HG02759 (cell line): ENCODE data around the gene MAP7.

Source experiments
- ATAC-seq: cut with Tn5 transposase; IDR thresholded peaks from one replicate; pipeline ENCODE4 v1.9.1; 2021; ENCODE audit warnings: mild to moderate bottlenecking, moderate library complexity; ENCODE audit not compliant: unreplicated experiment

The MAP7 gene

DNA sequence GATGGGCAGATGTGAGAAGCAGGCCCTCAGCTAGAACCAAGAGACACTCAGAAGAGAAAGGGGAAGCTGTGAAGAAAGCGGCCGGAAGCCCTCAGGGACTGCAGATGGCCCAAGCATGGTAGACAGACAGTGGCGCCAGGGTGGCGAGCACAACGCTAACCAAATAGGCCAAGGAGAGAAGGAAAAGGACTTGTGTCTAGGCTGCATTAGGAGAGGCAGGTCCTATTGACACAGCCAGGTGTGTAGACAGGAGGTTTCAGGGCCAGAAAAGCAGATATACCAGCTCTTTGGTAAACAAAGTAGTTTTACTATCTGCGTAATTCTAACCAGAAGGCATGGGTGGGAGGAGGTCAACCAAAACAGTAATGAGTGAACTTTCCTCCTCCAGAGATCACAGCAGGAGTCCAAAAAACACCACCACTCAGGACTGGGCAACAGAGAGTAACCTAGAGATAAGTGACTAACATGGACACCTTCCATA is 15.8 kb upstream of the MAP7 start:
- ATAC-seq: no peak

DNA sequence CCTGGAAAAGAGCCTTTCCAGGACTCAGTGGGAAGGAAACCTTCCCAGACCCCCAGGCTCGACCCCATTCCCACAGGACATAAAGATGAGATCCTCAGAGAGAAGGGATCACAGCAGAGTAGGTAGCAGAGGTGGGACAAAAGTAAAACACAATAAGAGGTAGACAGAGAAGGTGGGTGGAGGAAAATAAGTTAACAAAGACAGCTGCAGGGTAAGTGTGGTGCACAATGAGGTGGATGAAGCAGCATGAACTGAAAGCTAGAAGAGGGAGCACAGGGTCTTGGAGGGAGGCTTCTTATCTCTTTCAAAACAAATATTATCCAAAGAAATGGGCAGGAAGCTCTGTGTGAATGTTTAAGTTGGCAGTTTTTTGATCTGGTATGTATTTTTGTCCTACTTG is 14.0 kb upstream of the MAP7 start:
- no peak for ATAC-seq

DNA sequence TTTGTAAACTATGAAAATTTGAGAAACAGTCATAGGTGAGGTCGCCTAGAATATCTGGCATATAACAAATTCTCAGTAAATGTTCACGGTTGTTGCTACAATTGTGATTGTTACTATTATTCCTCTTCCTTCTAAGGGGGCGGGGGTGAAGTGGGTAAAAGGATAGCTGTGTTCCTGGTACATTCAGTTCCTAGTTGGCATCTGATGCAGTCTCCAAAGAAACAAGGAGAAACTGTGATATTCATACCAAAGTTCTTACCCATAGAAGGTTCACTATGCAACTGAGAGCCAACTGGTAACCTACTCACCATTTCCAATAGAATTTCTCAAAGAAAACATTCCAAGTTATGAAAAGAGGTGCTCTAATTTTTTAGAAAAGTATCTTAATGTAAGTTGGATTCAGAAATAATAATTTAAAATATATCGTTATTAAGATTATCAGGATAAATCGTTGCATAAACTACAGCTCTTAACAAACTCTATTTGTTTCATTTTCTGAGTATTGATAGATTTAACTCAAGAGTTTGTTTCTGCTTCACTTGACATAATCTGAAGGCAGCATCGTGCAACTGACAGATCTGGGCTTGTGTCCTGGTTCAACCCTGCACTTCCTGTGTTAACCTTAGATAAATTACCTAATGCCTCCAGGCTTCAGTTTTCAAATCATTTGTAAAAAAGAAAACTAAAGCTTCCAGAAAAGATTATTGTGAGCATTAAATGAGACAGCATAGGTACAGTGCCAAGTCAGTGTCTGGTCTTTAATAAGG is 13.3 kb upstream of the MAP7 start:
- no peak for ATAC-seq

DNA sequence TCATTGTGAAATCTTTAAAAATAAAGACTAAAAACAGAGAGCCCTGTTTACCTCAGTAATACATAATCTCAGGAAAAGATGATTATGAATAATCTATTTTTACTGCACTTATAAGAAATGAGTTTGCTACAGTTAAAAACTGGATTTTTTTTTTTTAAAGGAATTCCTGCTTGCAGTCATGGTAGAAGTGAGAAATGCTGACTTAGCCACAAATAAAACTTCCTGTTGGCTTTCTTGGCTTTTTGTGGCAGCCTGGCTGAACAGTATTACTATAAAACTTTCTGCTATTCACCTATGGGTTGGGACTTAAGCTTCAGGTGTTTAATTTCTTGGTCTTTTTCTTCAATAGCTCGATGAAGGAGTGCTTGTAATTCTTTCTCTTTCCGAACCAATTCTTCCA is 12.0 kb upstream of the MAP7 start:
- ATAC-seq: no peak

DNA sequence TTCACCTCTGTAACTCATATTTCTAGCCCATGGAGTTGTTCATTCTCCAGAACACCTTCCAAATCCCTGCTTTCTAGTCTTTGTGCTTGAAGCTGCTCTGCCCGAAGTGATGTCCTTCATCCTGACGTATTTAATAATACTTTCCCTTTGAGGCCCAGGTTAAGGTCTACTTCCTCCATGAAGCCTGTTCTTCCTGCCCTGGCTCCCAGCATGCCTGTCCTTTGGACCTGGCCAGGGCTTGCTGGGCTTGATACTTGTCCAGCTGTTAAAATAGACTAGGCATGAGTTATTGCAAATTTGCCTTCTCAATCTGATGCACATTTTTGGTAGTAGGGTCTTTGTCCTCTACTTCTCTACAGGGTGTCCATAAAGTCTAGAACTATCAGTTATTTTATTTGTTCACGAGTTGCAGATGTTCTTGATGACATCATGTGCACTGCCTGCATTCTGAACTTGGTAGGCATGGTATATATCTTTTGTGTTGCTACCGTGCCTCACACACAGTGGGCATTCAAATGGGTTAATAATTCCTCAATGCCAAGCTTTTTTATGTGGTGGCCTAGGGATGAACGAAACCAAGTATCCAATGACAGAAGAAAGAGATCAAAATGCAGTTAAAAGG is 3.1 kb upstream of the MAP7 start:
- ATAC-seq: no peak

DNA sequence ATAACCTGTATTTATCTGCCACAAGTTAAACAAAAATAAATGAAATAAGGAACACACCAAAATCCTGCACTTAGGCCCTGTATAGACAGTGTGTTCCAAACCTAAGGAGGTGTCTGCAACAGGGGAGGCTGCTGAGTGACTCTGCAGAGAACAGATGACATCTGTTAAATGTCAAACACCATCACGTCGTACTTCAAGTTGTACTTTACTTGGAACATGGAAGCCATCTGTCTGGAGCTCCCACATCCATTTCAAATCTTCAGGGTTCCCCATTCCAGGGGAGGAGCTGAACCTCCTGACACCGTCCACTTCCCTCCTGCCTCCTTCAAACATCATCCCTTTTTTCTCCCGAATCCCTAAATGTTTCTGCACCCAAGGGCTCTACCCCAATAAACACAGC is 1.8 kb upstream of the MAP7 start:
- no peak for ATAC-seq

DNA sequence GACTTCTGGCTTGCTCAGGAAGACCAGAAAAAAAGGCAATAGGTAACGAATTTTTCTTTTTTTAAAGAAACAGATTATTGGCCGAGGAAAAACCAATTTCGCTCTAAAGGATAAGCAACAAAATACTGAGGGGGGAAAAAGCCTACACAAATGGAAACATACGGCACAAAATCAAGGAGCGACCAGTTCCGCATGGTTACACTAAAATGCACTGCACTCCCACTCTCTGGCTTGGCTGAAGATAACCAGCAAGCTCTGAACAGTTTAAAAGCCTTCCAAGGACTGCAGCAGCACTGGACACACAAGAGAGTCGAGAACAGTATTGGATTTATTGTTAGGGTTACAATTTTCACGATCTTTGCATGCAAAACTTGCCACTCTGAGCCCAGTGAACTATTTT is 881 bp upstream of the MAP7 start:
- no peak for ATAC-seq

DNA sequence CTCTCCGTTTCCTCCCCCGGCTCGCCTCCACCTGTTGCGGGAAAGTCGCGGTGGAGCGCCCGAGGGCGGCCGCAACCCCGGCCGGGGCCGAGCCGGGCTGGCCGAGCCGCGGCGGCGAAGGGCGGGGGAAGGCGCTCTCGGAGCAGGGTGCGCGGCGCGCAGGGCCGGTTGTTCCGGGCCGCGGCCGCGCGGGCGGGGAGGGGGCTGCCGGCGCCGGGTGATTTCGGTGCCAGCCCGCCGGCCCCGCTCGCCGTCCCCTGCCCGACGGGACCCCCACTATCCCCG is 235 bp downstream of the MAP7 start:
- peak; percentile 73 for ATAC-seq

DNA sequence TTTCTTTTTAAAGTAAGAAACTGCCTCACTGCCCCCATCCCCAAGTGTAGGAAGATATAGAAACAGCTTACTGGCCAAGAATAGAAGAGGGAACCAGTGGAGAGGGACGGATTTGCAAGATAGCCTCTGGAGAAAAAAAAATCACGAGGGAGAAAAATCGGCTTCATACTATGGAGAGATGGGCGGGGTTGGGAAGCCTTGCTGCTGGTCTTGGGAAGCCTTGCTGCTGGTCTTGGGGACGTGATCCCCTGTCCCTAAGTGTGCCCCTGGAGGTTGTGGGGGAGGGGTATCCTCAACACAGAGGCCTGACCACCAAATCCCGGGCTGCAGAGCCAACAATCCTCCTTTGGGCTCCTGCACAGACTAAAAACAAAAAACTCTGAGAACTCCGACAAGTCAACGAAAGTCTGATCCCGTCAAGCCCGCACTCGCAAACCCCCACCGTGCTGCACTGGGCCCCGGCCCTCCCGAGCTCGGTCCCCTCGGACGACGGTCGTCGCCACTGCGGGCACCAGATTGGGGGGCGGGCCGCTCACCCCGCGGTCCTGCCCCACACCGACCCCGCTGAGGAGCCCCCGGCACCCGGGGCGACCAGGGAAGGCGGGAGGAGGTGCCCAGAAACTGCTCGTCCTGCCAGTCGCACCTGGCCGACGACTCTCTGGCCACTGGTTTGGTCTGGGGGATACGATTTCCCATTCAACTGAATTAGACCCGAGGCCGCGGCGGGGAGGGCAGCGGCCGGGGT is 750 bp downstream of the MAP7 start:
- ATAC-seq: peak; percentile 18

DNA sequence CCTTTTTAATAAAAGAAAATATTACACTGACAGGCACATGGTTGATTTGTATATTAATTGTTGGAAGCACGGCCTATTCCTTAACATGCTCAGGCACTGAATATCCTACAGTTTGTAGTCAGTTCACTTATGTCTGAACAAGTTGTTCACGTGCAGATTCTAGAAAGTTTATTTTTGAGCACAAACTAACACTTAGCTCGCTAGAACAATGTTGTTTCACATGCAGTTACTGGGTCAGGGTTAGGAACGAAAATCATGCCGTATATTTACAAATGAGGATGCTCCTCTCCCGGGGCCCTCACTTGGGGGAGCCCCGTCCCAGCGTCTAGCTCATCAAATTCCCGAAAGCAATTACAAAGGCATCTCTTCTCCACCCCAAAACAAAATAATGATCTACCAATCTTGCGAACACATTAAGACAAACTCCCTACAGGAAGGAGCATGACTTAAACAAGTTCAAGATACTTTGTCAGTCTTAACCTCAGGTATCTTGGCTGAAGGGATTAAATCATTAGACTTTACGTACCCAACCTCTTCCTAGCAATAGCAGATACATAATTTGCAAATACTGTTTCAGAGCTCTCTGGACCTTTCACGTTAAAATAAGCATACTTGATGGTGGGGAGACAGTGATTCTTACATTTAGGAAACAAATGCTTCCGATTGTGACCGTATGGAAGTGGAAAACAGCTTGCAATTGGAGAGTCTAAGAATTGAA is 1.5 kb downstream of the MAP7 start:
- no peak for ATAC-seq

DNA sequence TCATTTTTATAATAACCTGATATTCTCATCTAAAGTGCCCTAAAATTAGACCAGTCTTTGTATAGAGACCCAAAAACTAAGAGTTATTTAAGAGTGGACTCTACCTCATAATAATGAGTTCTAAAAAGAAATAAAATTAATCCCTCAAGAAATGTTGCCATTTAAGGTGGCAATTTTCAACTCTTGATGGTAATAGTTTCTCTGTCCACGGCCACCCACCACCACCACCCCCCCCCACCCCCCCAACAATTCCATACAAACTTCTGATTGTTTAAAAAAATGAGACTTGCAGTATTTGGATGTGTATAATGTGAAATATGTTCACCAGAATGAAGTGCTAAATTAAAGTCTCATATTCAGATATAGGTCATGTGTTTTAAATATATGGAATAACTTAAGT is 2.4 kb downstream of the MAP7 start:
- no peak for ATAC-seq

DNA sequence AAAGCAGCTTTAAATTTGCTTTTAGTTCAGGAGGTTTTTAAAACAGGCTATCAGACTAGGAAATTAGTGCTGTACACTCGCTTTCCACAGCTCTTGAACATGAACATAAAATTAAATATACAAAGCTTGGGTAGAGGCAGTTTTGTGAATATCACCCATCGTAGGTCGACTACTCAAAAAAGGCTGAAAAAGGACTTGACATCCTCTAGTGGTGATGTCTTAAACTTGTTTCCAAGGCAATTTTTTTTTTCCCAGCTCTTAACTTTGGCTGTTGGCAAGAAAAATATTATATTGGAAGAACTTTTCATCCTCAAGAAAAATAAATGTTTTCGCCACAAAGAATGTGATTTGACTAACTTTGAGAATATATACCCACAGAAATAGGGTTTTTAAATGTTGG is 2.9 kb downstream of the MAP7 start:
- ATAC-seq: no peak

DNA sequence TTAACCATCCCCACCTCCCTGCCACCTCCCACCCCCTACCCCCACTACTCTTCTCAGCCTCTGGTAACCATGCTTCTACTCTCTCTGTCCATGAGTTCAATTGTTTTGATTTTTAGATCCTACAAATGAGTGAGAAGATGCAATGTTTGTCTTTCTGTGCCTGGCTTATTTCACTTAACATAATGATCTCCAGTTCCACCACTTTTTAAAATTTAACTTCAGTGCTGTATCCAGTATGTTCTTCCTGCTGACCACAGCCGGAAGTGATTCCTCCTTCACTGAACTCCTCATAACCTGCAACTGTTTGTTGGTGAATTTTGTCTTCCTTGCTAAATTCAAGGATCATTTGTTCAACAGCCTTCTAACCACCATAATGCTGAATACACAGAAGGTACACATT is 3.9 kb downstream of the MAP7 start:
- no peak for ATAC-seq

DNA sequence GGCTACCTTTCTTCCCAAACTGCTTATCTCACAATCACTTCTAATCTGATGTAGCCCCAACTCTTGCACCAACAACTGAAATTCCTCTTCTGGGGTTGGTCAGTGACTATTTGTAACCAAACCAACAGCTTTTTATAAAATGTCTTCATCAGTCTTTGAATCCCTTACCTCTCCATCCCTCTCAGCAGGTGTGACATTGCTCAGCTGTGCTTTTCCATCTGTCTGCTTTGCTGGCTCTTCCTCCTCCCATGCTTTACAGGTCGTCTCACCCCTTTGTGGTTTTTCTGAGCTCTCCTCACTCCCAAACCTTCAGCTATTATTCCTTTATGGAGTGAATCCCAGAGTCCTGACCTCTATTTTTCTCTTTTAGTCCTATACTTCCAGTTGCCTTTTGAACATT is 5.9 kb downstream of the MAP7 start:
- ATAC-seq: no peak

DNA sequence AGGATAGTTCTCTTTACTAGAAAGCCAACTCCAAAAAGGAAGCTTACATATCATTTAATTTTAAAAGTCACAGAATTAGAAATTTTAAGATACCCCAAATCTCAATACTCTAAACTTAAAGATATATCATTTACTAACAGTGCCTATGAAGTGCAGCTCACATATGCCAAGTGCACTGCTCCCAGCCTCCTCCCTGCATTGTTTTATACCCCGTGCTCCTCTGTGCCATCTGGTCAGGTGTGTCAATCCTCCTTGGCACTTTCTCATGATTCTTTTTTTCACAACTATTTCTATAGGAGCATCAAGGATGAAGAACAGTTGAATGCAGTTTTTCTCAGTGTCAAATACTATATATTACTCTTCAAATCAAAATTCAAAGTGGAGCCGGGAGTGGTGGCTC is 8.8 kb downstream of the MAP7 start:
- ATAC-seq: no peak

DNA sequence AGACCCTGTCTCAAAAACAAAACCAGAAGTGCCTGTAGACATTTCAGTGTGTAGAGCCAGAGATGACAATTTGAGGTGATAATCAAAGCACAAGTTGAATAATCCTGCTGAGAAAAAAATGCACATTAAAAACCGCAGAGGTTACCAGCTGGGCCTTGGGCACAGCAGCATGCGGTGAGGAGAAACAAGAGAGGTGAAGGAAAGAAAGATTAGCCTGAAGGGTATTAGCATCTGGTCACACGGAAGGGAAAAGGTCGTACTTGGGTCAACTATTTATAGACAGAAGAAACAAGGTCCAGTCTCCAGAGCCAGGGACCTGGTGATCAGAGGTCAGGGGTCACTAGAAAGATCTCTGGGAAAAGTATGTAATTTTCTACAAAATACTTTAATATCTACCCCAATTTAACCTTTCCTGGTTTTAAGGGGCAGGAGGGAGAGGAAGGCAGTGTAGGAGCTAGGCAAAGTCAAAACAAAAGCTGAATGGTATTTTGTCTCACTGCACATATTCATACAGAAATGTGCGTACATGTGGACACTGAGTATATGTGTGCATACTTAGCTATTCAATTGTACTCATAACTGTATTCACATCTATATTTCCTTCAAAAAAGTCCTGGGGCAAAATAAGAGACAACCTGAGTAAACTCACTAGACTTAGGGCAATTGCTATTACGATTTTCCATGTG is 10.1 kb downstream of the MAP7 start:
- no peak for ATAC-seq

DNA sequence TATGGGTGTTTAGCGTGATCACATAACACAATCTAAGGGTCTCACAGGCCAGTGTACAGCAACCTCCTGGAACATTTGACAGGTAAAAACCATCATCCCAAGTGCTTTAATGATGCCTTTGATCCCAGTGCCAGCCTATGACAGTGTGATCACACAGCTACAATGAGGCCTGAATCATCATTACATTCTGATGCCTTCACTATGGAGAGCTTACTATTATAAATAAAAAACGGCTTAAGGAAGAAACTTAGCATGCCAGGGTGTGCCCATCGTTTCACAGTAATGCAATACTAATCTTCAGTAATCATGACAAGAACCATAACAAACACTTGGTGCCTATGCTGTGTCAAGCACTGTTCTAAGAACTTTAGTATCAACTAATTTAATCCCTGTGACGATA is 11.4 kb downstream of the MAP7 start:
- no peak for ATAC-seq

DNA sequence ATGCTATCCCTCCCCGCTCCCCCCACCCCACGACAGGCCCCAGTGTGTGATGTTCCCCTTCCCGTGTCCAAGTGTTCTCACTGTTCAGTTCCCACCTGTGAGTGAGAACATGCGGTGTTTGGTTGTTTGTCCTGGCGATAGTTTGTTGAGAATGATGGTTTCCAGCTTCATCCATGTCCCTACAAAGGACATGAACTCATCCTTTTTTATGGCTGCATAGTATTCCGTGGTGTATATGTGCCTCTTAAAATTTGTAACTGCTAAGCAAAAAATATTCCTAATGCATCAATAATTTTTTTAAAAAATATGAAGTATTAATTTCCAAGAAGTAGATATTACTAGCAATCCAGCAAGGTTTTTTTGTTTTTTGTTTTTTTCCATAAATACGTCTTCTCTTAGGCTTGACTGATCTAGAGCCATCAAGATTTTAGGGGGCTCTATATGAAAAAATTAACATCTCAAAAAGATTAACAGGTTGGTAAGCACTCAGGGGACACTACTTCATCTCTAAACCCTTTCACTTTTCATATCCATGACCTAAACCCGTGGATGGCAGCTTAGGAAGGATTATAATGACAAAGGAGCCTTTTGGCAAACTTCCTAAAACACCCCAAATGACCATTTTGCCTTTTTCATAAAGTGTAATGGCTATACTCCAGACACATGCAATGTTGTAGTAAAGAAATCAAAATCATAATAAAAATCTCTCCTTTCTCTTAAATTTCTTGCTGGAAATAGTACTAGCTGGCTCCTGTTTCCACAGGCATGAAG is 14.2 kb downstream of the MAP7 start:
- ATAC-seq: no peak

DNA sequence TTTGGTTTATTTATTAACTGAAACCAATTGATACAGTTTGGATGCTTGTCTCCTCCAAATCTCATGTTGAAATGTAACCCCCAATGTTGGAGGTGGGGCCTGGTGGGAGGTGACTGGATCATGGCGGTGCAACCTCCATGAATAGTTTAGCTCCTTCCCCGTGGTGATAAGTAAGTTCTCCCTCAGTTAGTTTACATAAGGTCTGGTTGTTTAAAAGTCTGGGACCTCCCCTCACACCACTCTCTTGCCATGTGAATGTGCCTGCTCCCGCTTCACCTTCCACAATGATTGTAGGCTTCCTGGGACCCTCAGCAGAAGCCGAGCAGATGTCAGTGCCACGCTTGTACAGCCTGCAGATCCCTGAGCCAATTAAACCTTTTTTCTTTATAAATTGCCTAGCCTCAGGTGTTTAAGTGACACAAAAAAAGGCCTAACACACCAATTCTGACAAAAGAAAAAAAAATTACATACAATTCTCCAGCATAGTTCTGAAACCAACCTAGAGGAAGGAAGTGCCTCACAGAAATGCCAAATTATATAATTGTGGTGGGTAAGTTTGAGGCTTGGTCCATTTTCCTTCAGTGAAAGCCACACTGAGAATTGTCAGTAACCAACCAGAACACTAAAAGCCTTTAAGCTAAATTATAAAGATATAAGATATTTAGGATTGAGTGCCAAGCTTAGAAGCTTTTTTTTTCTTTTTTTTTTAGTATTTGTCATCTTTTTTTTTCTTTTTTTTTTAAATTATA is 15.0 kb downstream of the MAP7 start:
- ATAC-seq: no peak

DNA sequence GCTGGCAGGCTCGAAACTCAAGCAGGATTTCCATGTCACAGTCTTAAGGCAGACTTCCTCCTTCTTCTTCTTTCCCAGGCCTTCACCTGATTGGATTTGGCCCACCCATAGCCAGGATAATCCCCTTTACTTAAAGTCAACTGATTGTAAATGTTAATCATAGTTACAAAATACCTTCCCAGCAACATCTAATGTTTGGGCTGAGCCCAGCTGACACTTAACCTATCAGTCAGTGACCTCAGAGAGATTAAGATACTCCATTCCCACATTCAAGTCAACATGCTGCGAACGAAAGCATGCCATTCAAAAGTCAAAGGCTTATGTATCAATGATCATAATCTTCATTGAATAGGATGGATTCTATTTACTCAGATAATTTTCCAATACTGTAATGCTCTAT is 16.0 kb downstream of the MAP7 start:
- ATAC-seq: no peak
